H1 (cell line): ENCODE results near the gene OSBP2. TPM values are rescaled to one million over a fixed set of nuclear protein-coding genes. Genes with fewer than 3 reads are reported as not detected.

Experiments used
- CTCF ChIA-PET: fragments of 300-600 bp; sonication (Branson Sonifier 250); formaldehyde crosslinking; loops from one replicate; lab custom pipeline; 2021; ENCODE audit not compliant: partially characterized antibody; lab: Charles Lee
- POLR2A ChIA-PET: fragments of 300-600 bp; sonication (Branson Sonifier 250); formaldehyde crosslinking; loops from one replicate; lab custom pipeline; 2021; ENCODE audit warnings: inconsistent platforms; ENCODE audit not compliant: partially characterized antibody; lab: Charles Lee
- DNase-seq, 2 experiments: peaks; one replicate each; pipeline versions ENCODE4 v3.0.0 to v3.0.0-alpha.2; 2010 to 2022; ENCODE audit warnings: low spot score in 2 of 2, low read depth in 1 of 2, mixed read lengths in 1 of 2
- FAIRE-seq: peaks from 2 replicates; lab custom pipeline; 2011; peaks lifted over from hg19 to GRCh38; lab: Jason Lieb, UNC
- H2AFZ ChIP-seq: 2 replicates; pipeline ENCODE4 v1.8.1; 2012; ENCODE audit warnings: low read length, inconsistent platforms
- H2AK5ac ChIP-seq: 2 replicates; pipeline ENCODE4 v1.6.1; 2013; ENCODE audit warnings: low read depth, low read length
- H2BK120ac ChIP-seq: replicated peaks from 2 replicates; pipeline ENCODE3; 2013; ENCODE audit warnings: low read depth, low read length, inconsistent platforms
- H2BK12ac ChIP-seq: 2 replicates; pipeline ENCODE4 v1.6.1; 2013; ENCODE audit warnings: low read depth, low read length
- H2BK15ac ChIP-seq: 2 replicates; pipeline ENCODE4 v1.6.1; 2013; ENCODE audit warnings: low read length
- H2BK20ac ChIP-seq: 2 replicates; pipeline ENCODE4 v1.6.1; 2013; ENCODE audit warnings: low read length
- H2BK5ac ChIP-seq: 2 replicates; pipeline ENCODE4 v1.6.1; 2013; ENCODE audit warnings: low read depth, low read length
- H3K14ac ChIP-seq: 2 replicates; pipeline ENCODE4 v1.6.1; 2013; ENCODE audit warnings: inconsistent platforms; ENCODE audit not compliant: insufficient read length
- H3K18ac ChIP-seq: 2 replicates; pipeline ENCODE4 v1.6.1; 2013; ENCODE audit warnings: low read length; ENCODE audit errors: extremely low read depth
- H3K23ac ChIP-seq: 2 replicates; pipeline ENCODE4 v1.6.1; 2013; ENCODE audit warnings: inconsistent platforms; ENCODE audit not compliant: insufficient read length
- H3K23me2 ChIP-seq: 2 replicates; pipeline ENCODE4 v1.6.1; 2013; ENCODE audit warnings: low read depth, low read length
- H3K27ac ChIP-seq: 2 replicates; pipeline ENCODE4 v1.6.1; 2011; ENCODE audit warnings: low read depth, low read length, inconsistent platforms
- H3K27me3 ChIP-seq, 4 experiments: replicated peaks in 1 of 4; 1 replicate in 1 of 4; 2 replicates in 3 of 4; pipeline versions ENCODE4 v1.6.1 to v1.8.1; 2011 to 2013; ENCODE audit warnings: low read length in 3 of 4, mild to moderate bottlenecking in 3 of 4, inconsistent platforms in 2 of 4, mixed read lengths in 2 of 4, moderate library complexity in 1 of 4; ENCODE audit not compliant: control insufficient read depth in 3 of 4, insufficient read depth in 3 of 4; ENCODE audit errors: extremely low read depth in 1 of 4
- H3K36me3 ChIP-seq, 4 experiments: 2 replicates each; pipeline versions ENCODE4 v1.6.1 to v1.8.1; 2011 to 2013; ENCODE audit warnings: mild to moderate bottlenecking in 4 of 4, low read length in 3 of 4, moderate library complexity in 2 of 4, control low read depth in 1 of 4, inconsistent platforms in 1 of 4; ENCODE audit not compliant: insufficient read depth in 4 of 4, control insufficient read depth in 2 of 4
- H3K4ac ChIP-seq: replicated peaks from 2 replicates; pipeline ENCODE3; 2013; ENCODE audit warnings: low read length, low read depth, mixed read lengths, inconsistent platforms; ENCODE audit not compliant: insufficient read length
- H3K4me1 ChIP-seq, 4 experiments: replicated peaks in 1 of 4; 1 replicate in 1 of 4; 2 replicates in 3 of 4; pipeline versions ENCODE4 v1.6.1 to v1.8.1; 2011 to 2013; ENCODE audit warnings: low read length in 3 of 4, inconsistent platforms in 2 of 4, mixed read lengths in 1 of 4; ENCODE audit not compliant: insufficient read depth in 4 of 4, control insufficient read depth in 3 of 4
- H3K4me2 ChIP-seq, 2 experiments: 2 replicates each; pipeline versions ENCODE4 v1.6.1 to v1.8.1; 2011 to 2013; ENCODE audit warnings: low read depth in 2 of 2, low read length in 2 of 2, control low read depth in 1 of 2, inconsistent platforms in 1 of 2, mild to moderate bottlenecking in 1 of 2; ENCODE audit not compliant: insufficient read depth in 1 of 2
- H3K4me3 ChIP-seq, 4 experiments: fragments of 200-600, 300-600 bp in 1 of 4; sonication (generic), shearing (Covaris generic), sonication (Bioruptor Twin) in 1 of 4; 2 replicates each; pipeline versions ENCODE4 v1.5.1 to v1.8.1; 2011 to 2016; ENCODE audit warnings: low read length in 4 of 4, low read depth in 3 of 4, control low read depth in 2 of 4, inconsistent platforms in 2 of 4, mild to moderate bottlenecking in 2 of 4, mixed read lengths in 1 of 4, moderate library complexity in 1 of 4; ENCODE audit not compliant: insufficient read depth in 2 of 4; ENCODE audit errors: extremely low read depth in 1 of 4
- H3K56ac ChIP-seq: replicated peaks from 2 replicates; pipeline ENCODE3; 2013; ENCODE audit warnings: low read depth, mild to moderate bottlenecking, mixed read lengths, low read length, inconsistent platforms; ENCODE audit not compliant: insufficient read length
- H3K79me1 ChIP-seq: 2 replicates; pipeline ENCODE4 v1.6.1; 2013; ENCODE audit warnings: low read depth, low read length, control low read depth
- H3K79me2 ChIP-seq, 2 experiments: 2 replicates each; pipeline versions ENCODE4 v1.6.1 to v1.8.1; 2012 to 2013; ENCODE audit warnings: low read length in 2 of 2, mild to moderate bottlenecking in 2 of 2, inconsistent platforms in 1 of 2; ENCODE audit not compliant: insufficient read depth in 2 of 2, control insufficient read depth in 1 of 2
- H3K9ac ChIP-seq, 4 experiments: replicated peaks in 1 of 4; 1 replicate in 1 of 4; 2 replicates in 3 of 4; pipeline versions ENCODE4 v1.6.1 to v1.8.1; 2011 to 2013; ENCODE audit warnings: low read depth in 3 of 4, low read length in 3 of 4, control low read depth in 2 of 4, mild to moderate bottlenecking in 2 of 4, moderate library complexity in 2 of 4, inconsistent platforms in 1 of 4; ENCODE audit errors: extremely low read depth in 1 of 4
- H3K9me3 ChIP-seq, 2 experiments: 2 replicates each; pipeline versions ENCODE4 v1.6.1 to v1.8.1; 2012 to 2013; ENCODE audit warnings: mild to moderate bottlenecking in 2 of 2, moderate library complexity in 2 of 2, control low read depth in 1 of 2, inconsistent platforms in 1 of 2, low read depth in 1 of 2, low read length in 1 of 2, mixed read lengths in 1 of 2; ENCODE audit not compliant: insufficient read depth in 2 of 2
- H4K20me1 ChIP-seq, 2 experiments: replicated peaks in 1 of 2; 2 replicates each; pipeline versions ENCODE3 to v1.8.1; 2011 to 2013; ENCODE audit warnings: inconsistent platforms in 2 of 2, low read length in 2 of 2, mild to moderate bottlenecking in 1 of 2; ENCODE audit not compliant: insufficient read depth in 2 of 2, control insufficient read depth in 1 of 2
- H4K5ac ChIP-seq: 2 replicates; pipeline ENCODE4 v1.6.1; 2013; ENCODE audit warnings: low read length, low read depth, mixed read lengths, inconsistent platforms; ENCODE audit not compliant: insufficient read length
- H4K8ac ChIP-seq: 2 replicates; pipeline ENCODE4 v1.8.0; 2013; ENCODE audit warnings: mild to moderate bottlenecking, moderate library complexity, low read length, inconsistent platforms; ENCODE audit not compliant: insufficient read depth; ENCODE audit errors: extremely low read depth
- H4K91ac ChIP-seq: replicated peaks from 2 replicates; pipeline ENCODE3; 2013; ENCODE audit warnings: low read length, mixed read lengths, inconsistent platforms; ENCODE audit not compliant: insufficient read length
- CTCF ChIP-seq, 3 experiments: IDR thresholded peaks; 1 replicate in 2 of 3; 2 replicates in 1 of 3; pipeline versions ENCODE4 v1.5.1 to v1.6.1; 2011; ENCODE audit warnings: low read length in 3 of 3, mild to moderate bottlenecking in 3 of 3, inconsistent platforms in 2 of 3, low read depth in 1 of 3, moderate library complexity in 1 of 3; ENCODE audit not compliant: insufficient read depth in 1 of 3; ENCODE audit errors: control extremely low read depth in 1 of 3
- EP300 ChIP-seq, 2 experiments: IDR thresholded peaks; 1 replicate in 1 of 2; 2 replicates in 1 of 2; pipeline ENCODE4 v1.6.1; 2011 to 2012; ENCODE audit warnings: low read depth in 2 of 2, low read length in 2 of 2, mild to moderate bottlenecking in 2 of 2, borderline replicate concordance in 1 of 2, inconsistent platforms in 1 of 2, moderate library complexity in 1 of 2
- FOSL1 ChIP-seq: IDR thresholded peaks from 2 replicates; pipeline ENCODE4 v1.6.1; 2011; ENCODE audit warnings: mild to moderate bottlenecking, low read depth, low read length, moderate library complexity; ENCODE audit not compliant: insufficient read depth
- GTF2F1 ChIP-seq: IDR thresholded peaks from 2 replicates; pipeline ENCODE4 v1.6.1; 2012; ENCODE audit warnings: low read depth, low read length, improper control_type of control experiment, borderline replicate concordance
- HDAC2 ChIP-seq, 2 experiments: fragments of 300-600 bp in 1 of 2; sonication (generic) in 1 of 2; IDR thresholded peaks; 2 replicates each; pipeline ENCODE4 v1.6.1; 2011 to 2012; ENCODE audit warnings: low read depth in 2 of 2, low read length in 2 of 2, mild to moderate bottlenecking in 2 of 2, moderate library complexity in 2 of 2, borderline replicate concordance in 1 of 2, inconsistent platforms in 1 of 2
- RAD21 ChIP-seq, 2 experiments: IDR thresholded peaks in 1 of 2; conservative IDR thresholded peaks in 1 of 2; 2 replicates each; pipeline ENCODE4 v1.6.1; 2011; ENCODE audit warnings: low read depth in 2 of 2, low read length in 2 of 2, improper control_type of control experiment in 1 of 2, inconsistent platforms in 1 of 2, mild to moderate bottlenecking in 1 of 2, moderate library complexity in 1 of 2
- SIRT6 ChIP-seq: IDR thresholded peaks from one replicate; pipeline ENCODE4 v1.7.1; 2012; ENCODE audit warnings: low read length, inconsistent platforms
- WGBS, 2 experiments: shearing (Covaris generic) in 1 of 2; methylation state at CpG; one replicate each; pipeline versions ENCODE4 v1.1.6 to v1.1.7; 2013 to 2015; ENCODE audit warnings: low lambda C conversion rate in 2 of 2, mixed read lengths in 2 of 2, inconsistent platforms in 1 of 2, low coverage in 1 of 2, missing lambda C conversion rate in 1 of 2; ENCODE audit not compliant: insufficient replicate concordance in 2 of 2, insufficient coverage in 1 of 2, insufficient read length in 1 of 2; ENCODE audit errors: extremely low coverage in 1 of 2, missing lambda C conversion rate in 1 of 2; 5-methylcytosine and 5-hydroxymethylcytosine counted together
- polyA plus RNA-seq, 7 experiments: library from polyadenylated mRNA; depleted of rRNA in 3 of 7; stranded (reverse) in 5 of 7; unstranded in 2 of 7; fragments of >200 nt in 5 of 7; fragments of 200-250 nt in 2 of 7; gene quantifications; 1 replicate in 5 of 7; 2 replicates in 1 of 7; 4 replicates in 1 of 7; pipeline versions ENCODE4 v1.2.1 to v1.2.3, GENCODE V29; 2011 to 2013; ENCODE audit warnings: missing spikeins in 2 of 7, mixed read lengths in 2 of 7
- total RNA-seq: library from RNA; stranded (reverse); fragmentation: NEBNext Ultra II Directional; extraction: Animal tissue kit (Norgen Biotek cat#: 25700); gene quantifications from 2 replicates; pipeline ENCODE4 v1.2.1, GENCODE V29; 2021

The OSBP2 gene
- total and polyA plus RNA-seq, 2 of the 8 experiments (the other 6 are each of a cell fraction or from before 2014, with no cell fraction given), result 3.4 to 3.7 TPM

- no peaks in the 10 kb centered on the region for H3K9me3 ChIP-seq
These were observed 255.4 kb downstream of the OSBP2 start for GRCh38 chr22:30949934-30950660.

More at GRCh38 chr22:30949934-30950660, 255.4 kb downstream of the OSBP2 start:
- Histone ChIP-seq H4K5ac (no peak overlapping the region), H3K14ac (no peak overlapping the region), H3K36me3 (peaks cover 35 to 85% (median 82%) of the 10 kb centered on the region in 4 experiments), H3K4me2 (no peak overlapping the region), H2AK5ac (no peak overlapping the region), H3K27me3 (no peaks in the 10 kb centered on the region), H4K20me1 (peaks cover 6 to 13% of the 10 kb centered on the region in 2 experiments), H2BK120ac (no peak overlapping the region), H3K18ac (no peak overlapping the region), H3K4me1 (no peaks in the 10 kb centered on the region), H4K8ac (no peak overlapping the region), H3K4me3 (no peak overlapping the region), H4K91ac (no peak overlapping the region), H3K4ac (no peak overlapping the region), H2AFZ (no peak overlapping the region), H3K79me1 (peaks cover 3% of the 10 kb centered on the region), H3K23ac (no peak overlapping the region), H2BK12ac (no peak overlapping the region), H3K56ac (no peak overlapping the region), H2BK5ac (no peak overlapping the region), H2BK20ac (no peak overlapping the region), H3K27ac (no peak overlapping the region)
- ChIA-PET POLR2A (interaction anchor here (0.6 to 3.9 kb wide), 7 partner anchors 8 to 134 kb away, joined by 3 to 18 read pairs (median 6); partner anchors contain the start of genes MORC2 and TUG1), CTCF (interaction anchor here (0.6 to 4.1 kb wide), 8 partner anchors 12 to 821 kb away, joined by 3 to 37 read pairs (median 3); no protein-coding TSS in a partner anchor)
- no peak for FAIRE-seq
- TF ChIP-seq FOSL1 (no peak), CTCF (IDR thresholded peaks at IDR 0.05; ENCODE audit: control extremely low read depth in 1 of 3, insufficient read depth in 1 of 3, low read depth in 1 of 3, low read length in 3 of 3) (peak in 2 of 3 experiments; percentile 1 to 18; a peak in 1 of 4 replicates), HDAC2 (IDR thresholded peaks at IDR 0.05; ENCODE audit: borderline replicate concordance in 1 of 2, low read depth in 2 of 2, low read length in 2 of 2) (no peak), EP300 (IDR thresholded peaks at IDR 0.05; ENCODE audit: borderline replicate concordance in 1 of 2, low read depth in 2 of 2, low read length in 2 of 2) (no peak), RAD21 (IDR thresholded peaks at IDR 0.05 in 1 of 2, conservative IDR thresholded peaks at IDR 0.05 in 1 of 2; ENCODE audit: low read depth in 2 of 2, low read length in 2 of 2) (peak; percentile 13 to 28; a peak in 2 of 4 replicates), SIRT6 (no peak), GTF2F1 (no peak)
- TF ChIP-seq, all 59 proteins: peak for 2
- no peaks in the 10 kb centered on the region; a peak in 1 of 4 replicates for H3K79me2 ChIP-seq
- DNase-seq, result no peak
- WGBS, 2 experiments, result 92% methylated on average over 7 of the region's 7 CpGs; no CpG with 5 or more reads in 1 of the 2 experiments
- H3K23me2 ChIP-seq, result no peaks in the 10 kb centered on the region
- no peak overlapping the region for H2BK15ac ChIP-seq
- no peak overlapping the region for H3K9ac ChIP-seq
